KMS-11 (cell line): ENCODE results near the gene MXI1.
"Not testable (repeated sequence)": the region's sequence is repeated elsewhere in the genome, so short reads cannot be mapped to it uniquely, and the experiment has no call there.

Experiments
- H2AFZ ChIP-seq: fragments of 200-600 bp; sonication (generic); 2 replicates; pipeline ENCODE4 v1.6.1; 2016; ENCODE audit warnings: antibody characterized with exemption, mixed run types, low read depth
- H3K27ac ChIP-seq: fragments of 200-600 bp; sonication (generic); 2 replicates; pipeline ENCODE4 v1.6.1; 2016; ENCODE audit warnings: mild to moderate bottlenecking, mixed run types
- H3K27me3 ChIP-seq: fragments of 200-600 bp; sonication (generic); 2 replicates; pipeline ENCODE4 v1.6.1; 2017; ENCODE audit warnings: mild to moderate bottlenecking, low read depth, mixed run types, moderate library complexity; ENCODE audit not compliant: insufficient read depth
- H3K36me3 ChIP-seq: fragments of 200-600 bp; sonication (generic); 2 replicates; pipeline ENCODE4 v1.6.1; 2017; ENCODE audit warnings: mild to moderate bottlenecking, mixed run types; ENCODE audit not compliant: insufficient read depth
- H3K4me1 ChIP-seq: fragments of 200-600 bp; sonication (generic); 2 replicates; pipeline ENCODE4 v1.6.1; 2016; ENCODE audit warnings: mild to moderate bottlenecking, low read depth, mixed run types; ENCODE audit not compliant: poor library complexity, severe bottlenecking
- H3K4me2 ChIP-seq: fragments of 200-600 bp; sonication (generic); 2 replicates; pipeline ENCODE4 v1.7.0; 2016; ENCODE audit warnings: mild to moderate bottlenecking, mixed run types
- H3K4me3 ChIP-seq: fragments of 200-600 bp; sonication (generic); IDR thresholded peaks from 2 replicates; pipeline ENCODE4 v1.6.1; 2017; ENCODE audit warnings: low read depth, low read length, mixed read lengths; ENCODE audit not compliant: insufficient read depth
- H3K79me2 ChIP-seq: fragments of 200-600 bp; sonication (generic); 2 replicates; pipeline ENCODE4 v1.6.1; 2016; ENCODE audit warnings: low read depth, mixed run types; ENCODE audit not compliant: insufficient read depth
- H3K9ac ChIP-seq: fragments of 200-600 bp; sonication (generic); 2 replicates; pipeline ENCODE4 v1.6.1; 2016; ENCODE audit warnings: mild to moderate bottlenecking, mixed run types
- H4K20me1 ChIP-seq: fragments of 200-600 bp; sonication (generic); 2 replicates; pipeline ENCODE4 v1.6.1; 2016; ENCODE audit warnings: mild to moderate bottlenecking, mixed run types; ENCODE audit not compliant: insufficient read depth
- TF ChIP-seq, protein P1 (sequence below): fragments of 200-600 bp; sonication (generic); conservative IDR thresholded peaks from 2 replicates; pipeline ENCODE4 v1.6.1; 2017; ENCODE audit warnings: low read depth, mild to moderate bottlenecking, antibody characterized with exemption, low read length, moderate library complexity, mixed read lengths

Gene MXI1

DNA sequence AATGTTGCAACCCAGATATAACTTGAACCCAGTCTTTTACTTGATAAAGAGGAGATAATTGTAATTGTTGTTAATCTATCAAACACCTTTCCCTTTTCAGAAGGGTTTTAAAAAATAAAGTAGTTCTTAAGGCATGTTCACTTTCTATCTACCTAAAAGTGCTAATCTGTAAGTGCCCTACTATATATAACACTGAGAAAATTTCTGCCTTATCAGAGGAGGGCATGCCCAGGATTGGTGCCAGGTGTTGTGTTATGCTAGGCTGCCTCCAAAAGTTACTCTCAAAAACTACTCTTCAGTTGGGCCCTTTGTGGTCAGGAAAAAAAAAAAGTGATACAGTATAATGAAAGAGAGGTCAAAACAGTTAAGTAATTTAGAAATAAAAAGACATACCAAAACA, 61.0 kb downstream of the MXI1 start:
- Histone ChIP-seq H3K36me3 (no peaks in the 10 kb centered on the region), H3K4me3 (no peak overlapping the region), H3K27me3 (no peaks in the 10 kb centered on the region), H2AFZ (no peak overlapping the region), H3K9ac (no peak overlapping the region), H3K79me2 (peaks cover 18% of the 10 kb centered on the region; the same call in 1 of the 2 replicates), H3K27ac (peak overlapping the region; percentile 10; the same call in 1 of the 2 replicates), H4K20me1 (0 out of 2 replicates have a peak, but pooled peaks cover 2% of the 10 kb centered on the region), H3K4me2 (peak overlapping the region; percentile 64), H3K4me1 (peaks cover 37% of the 10 kb centered on the region)
- TF ChIP-seq, protein P1, sequence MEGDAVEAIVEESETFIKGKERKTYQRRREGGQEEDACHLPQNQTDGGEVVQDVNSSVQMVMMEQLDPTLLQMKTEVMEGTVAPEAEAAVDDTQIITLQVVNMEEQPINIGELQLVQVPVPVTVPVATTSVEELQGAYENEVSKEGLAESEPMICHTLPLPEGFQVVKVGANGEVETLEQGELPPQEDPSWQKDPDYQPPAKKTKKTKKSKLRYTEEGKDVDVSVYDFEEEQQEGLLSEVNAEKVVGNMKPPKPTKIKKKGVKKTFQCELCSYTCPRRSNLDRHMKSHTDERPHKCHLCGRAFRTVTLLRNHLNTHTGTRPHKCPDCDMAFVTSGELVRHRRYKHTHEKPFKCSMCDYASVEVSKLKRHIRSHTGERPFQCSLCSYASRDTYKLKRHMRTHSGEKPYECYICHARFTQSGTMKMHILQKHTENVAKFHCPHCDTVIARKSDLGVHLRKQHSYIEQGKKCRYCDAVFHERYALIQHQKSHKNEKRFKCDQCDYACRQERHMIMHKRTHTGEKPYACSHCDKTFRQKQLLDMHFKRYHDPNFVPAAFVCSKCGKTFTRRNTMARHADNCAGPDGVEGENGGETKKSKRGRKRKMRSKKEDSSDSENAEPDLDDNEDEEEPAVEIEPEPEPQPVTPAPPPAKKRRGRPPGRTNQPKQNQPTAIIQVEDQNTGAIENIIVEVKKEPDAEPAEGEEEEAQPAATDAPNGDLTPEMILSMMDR, result no peak

DNA sequence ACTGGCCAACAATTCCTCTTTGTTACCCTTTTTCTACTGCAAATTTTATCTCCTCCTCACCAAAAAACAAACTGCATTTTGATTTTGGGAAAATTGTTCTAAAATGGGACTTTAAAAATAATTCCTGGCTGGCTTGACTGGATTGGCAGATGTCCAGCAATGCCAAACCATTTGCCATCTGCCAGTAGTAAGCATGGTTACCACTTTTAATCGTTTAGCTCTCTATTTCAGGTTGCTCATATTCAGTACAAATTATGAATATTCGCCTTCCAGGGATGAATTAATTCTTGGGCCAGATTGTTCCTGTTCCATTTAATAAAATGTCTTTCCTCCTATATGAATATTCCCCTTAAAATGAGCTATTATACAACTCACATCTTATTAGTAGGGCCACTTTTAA, 61.6 kb downstream of the MXI1 start:
- no peak overlapping the region for H3K4me3 ChIP-seq
- peak overlapping the region; percentile 64 for H3K4me2 ChIP-seq
- no peak overlapping the region for H2AFZ ChIP-seq
- H3K9ac ChIP-seq, result peak overlapping the region; percentile 1; the same call in 1 of the 2 replicates
- 0 out of 2 replicates have a peak, but pooled peaks cover 2% of the 10 kb centered on the region for H4K20me1 ChIP-seq
- H3K4me1 ChIP-seq, result peaks cover 40% of the 10 kb centered on the region
- peak overlapping the region; percentile 10; the same call in 1 of the 2 replicates for H3K27ac ChIP-seq
- TF ChIP-seq, protein P1, result no peak
- H3K79me2 ChIP-seq, result peaks cover 18% of the 10 kb centered on the region; the same call in 1 of the 2 replicates
- H3K36me3 ChIP-seq, result no peaks in the 10 kb centered on the region
- H3K27me3 ChIP-seq, result no peaks in the 10 kb centered on the region

DNA sequence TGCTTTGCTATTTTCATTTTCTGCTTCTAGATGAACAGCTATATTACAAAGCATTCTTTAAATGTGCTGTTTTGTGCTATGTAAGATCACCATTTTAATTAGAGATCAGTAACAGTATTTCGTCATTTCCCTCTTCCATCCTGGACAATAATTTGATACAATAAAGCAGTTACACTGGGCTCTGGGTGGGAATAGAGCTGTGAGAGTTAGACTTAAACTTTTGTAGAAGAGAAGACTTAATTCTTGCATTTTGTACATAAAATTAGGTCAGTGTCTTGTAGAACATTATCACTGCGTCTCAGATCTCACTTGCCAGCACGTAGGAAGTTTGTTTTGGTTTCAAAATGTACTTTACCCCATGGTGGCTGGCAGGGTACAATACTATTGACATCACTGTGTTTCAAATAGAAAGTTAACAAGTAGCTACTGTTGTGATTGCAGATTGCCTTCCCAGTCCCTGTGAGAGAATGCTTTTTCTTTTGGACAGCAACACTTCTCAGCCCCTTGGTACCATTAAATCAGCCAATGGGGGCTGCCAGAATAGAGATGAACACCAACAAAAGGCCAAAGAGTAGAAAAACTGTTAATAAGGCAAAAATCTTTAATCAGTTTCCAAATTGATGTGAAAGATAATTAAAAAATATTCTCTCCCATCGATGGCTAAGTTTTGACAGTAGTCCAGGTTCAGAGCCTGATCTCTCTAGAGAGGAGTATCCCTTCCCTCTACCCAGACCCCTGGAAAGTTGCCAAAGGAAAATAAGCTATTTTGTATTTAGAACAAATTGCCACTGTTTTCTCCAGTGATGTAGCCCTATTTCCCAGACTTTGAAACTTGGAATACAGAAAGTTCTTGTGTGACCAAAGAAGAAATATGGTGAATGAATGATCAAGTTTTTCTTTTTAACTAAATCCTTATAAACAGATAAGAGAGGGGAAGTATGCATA, 62.2 kb downstream of the MXI1 start:
- peak overlapping the region; percentile 64 for H3K4me2 ChIP-seq
- H3K79me2 ChIP-seq, result peaks cover 18% of the 10 kb centered on the region; the same call in 1 of the 2 replicates
- TF ChIP-seq, protein P1, result no peak
- H2AFZ ChIP-seq, result no peak overlapping the region
- 0 out of 2 replicates have a peak, but pooled peaks cover 2% of the 10 kb centered on the region for H4K20me1 ChIP-seq
- no peaks in the 10 kb centered on the region for H3K27me3 ChIP-seq
- H3K36me3 ChIP-seq, result no peaks in the 10 kb centered on the region
- H3K27ac ChIP-seq, result peak overlapping the region; percentile 10; the same call in 1 of the 2 replicates
- H3K4me3 ChIP-seq, result no peak overlapping the region
- H3K4me1 ChIP-seq, result peaks cover 47% of the 10 kb centered on the region
- peak overlapping the region; percentile 1; the same call in 1 of the 2 replicates for H3K9ac ChIP-seq

DNA sequence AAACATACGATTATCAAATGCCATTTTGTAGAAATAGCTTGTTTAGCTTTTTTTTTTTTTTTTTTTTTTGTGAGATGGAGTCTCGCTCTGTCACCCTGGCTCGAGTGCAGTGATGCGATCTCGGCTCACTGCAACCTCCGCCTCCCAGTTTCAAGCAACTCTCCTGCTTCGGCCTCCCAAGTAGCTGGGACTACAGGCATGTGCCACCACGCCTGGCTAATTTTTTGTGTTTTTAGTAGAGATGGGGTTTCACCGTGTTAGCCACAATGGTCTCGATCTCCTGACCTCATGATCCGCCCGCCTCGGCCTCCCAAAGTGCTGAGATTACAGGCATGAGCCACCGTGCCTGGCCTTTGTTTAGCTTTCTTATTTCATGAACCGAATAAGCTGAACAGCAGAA, 65.6 kb downstream of the MXI1 start:
- peaks cover 60% of the 10 kb centered on the region for H3K4me1 ChIP-seq
- H3K27me3 ChIP-seq, H3K36me3 ChIP-seq, H3K4me3 ChIP-seq, H3K27ac ChIP-seq, H3K4me2 ChIP-seq, H3K9ac ChIP-seq, H4K20me1 ChIP-seq, H2AFZ ChIP-seq: not testable (repeated sequence)
- peaks cover 17% of the 10 kb centered on the region; the same call in 1 of the 2 replicates for H3K79me2 ChIP-seq
